ENCODE data around the gene MAP3K5.
"Not testable (repeated sequence)": the region's sequence is repeated elsewhere in the genome, so short reads cannot be mapped to it uniquely, and the experiment has no call there.

Gene MAP3K5, protein sequence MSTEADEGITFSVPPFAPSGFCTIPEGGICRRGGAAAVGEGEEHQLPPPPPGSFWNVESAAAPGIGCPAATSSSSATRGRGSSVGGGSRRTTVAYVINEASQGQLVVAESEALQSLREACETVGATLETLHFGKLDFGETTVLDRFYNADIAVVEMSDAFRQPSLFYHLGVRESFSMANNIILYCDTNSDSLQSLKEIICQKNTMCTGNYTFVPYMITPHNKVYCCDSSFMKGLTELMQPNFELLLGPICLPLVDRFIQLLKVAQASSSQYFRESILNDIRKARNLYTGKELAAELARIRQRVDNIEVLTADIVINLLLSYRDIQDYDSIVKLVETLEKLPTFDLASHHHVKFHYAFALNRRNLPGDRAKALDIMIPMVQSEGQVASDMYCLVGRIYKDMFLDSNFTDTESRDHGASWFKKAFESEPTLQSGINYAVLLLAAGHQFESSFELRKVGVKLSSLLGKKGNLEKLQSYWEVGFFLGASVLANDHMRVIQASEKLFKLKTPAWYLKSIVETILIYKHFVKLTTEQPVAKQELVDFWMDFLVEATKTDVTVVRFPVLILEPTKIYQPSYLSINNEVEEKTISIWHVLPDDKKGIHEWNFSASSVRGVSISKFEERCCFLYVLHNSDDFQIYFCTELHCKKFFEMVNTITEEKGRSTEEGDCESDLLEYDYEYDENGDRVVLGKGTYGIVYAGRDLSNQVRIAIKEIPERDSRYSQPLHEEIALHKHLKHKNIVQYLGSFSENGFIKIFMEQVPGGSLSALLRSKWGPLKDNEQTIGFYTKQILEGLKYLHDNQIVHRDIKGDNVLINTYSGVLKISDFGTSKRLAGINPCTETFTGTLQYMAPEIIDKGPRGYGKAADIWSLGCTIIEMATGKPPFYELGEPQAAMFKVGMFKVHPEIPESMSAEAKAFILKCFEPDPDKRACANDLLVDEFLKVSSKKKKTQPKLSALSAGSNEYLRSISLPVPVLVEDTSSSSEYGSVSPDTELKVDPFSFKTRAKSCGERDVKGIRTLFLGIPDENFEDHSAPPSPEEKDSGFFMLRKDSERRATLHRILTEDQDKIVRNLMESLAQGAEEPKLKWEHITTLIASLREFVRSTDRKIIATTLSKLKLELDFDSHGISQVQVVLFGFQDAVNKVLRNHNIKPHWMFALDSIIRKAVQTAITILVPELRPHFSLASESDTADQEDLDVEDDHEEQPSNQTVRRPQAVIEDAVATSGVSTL (N-terminal part only)

GRCh38 chr6:136792410-136793262 is at the start of gene MAP3K5:
Gene MAP3K5 (minus strand): TSS chr6:136792477. CDS start chr6:136792157, 320 bp downstream.
- DNase-seq (ENCODE audit: low read depth), result peak; percentile 92

DNA sequence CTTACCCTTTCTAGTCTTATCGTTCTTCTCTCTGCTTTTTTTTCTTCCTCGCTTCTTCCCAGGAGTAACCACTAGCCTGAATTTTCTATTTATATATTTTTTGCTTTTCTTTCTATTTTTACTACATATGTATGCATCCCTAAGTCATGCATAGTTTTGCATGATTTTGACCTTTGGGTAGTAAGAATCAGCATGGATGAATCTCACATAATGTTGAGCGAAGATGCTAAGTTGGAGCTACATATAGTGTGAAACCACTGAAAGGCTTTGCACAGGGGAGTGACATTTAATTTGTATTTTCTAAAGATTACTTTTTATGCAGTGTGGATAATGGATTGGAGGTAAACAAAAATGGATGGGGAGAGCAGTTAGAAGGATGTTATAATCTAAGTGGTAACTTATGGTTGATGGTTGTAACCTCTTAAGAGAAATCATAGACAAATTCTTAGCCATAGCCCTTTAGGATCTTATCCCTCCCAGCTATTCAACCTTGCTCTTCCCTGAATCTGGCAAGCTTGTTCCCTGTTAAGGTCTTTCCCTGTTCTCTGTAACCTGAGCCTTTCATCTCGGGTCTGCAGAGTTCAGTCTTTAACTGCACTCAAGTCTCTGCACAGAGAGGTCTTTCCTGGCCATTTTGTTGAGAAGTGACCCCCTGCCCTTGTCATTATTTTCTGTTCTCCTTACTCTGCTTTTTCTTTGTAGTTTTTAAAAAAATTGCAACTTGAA is 48.2 kb upstream of the MAP3K5 start:
- DNase-seq (ENCODE audit: low read depth), result no peak

- no peak for DNase-seq (ENCODE audit: low read depth)
These were observed 39.7 kb upstream of the MAP3K5 start for GRCh38 chr6:136831873-136832562.

- no peak for DNase-seq (ENCODE audit: low read depth)
These were observed 33.9 kb upstream of the MAP3K5 start for GRCh38 chr6:136826216-136826615.

GRCh38 chr6:136823128-136823660 is 30.9 kb upstream of the MAP3K5 start:
- no peak for DNase-seq (ENCODE audit: low read depth)

DNA sequence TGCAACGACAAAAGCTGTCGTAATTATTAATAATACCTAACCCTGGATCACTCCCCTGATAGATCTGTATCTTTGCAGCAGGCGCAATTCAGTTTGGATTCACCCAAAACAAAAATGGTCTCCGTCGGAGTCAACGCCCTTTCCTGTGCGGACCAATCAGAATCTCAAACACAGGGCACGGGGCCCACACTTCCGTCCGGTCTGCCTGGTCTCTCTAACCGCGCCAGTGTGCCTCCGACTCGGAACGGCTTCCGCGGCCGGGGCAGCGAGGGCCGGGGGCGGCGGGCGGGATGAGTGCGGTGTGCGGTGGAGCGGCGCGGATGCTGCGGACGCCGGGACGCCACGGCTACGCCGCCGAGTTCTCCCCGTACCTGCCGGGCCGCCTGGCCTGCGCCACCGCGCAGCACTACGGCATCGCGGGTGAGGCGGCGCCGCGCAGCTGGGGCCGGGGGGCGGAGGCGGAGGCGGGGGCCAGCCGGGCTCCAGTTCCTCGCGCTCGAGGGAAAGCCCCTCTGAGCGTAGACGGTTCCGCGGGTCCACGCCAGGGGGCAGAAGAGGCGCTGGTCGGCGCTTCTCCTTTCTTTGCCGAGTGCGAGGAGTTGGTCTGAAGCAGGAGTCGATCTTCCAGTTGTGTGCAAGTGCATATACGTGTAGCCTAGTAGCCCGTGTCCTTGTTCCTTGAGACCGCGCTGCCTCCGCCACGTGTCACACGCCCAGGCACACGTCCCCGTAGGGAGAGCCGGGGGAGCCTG is 30.3 kb upstream of the MAP3K5 start, which contains the start of gene PEX7:
TSS of gene PEX7 (plus strand) at position 217 of the 752 bp plus-strand sequence. CDS start at position 291, 74 bp downstream.
- DNase-seq (ENCODE audit: low read depth), result peak; percentile 94

DNA sequence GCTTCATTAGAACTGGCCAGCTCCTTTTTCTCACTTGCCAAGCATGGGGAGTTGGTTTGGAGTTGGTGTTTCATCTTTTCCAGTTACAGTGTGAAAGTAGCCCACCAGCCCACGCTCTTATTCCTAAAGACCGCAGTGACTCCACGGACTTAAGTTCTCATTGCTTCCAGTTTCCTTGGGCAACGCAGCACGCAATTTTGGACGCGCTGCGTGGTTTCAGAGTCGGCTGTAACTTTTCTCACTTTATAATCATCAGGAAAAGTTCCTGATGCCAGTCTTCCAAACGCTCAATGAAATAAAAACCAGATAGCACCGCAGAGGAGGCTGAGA is 29.7 kb upstream of the MAP3K5 start:
- DNase-seq (ENCODE audit: low read depth), result peak; percentile 57

- no peak for DNase-seq (ENCODE audit: low read depth)
These were observed 28.3 kb upstream of the MAP3K5 start for GRCh38 chr6:136820561-136820960.

DNA sequence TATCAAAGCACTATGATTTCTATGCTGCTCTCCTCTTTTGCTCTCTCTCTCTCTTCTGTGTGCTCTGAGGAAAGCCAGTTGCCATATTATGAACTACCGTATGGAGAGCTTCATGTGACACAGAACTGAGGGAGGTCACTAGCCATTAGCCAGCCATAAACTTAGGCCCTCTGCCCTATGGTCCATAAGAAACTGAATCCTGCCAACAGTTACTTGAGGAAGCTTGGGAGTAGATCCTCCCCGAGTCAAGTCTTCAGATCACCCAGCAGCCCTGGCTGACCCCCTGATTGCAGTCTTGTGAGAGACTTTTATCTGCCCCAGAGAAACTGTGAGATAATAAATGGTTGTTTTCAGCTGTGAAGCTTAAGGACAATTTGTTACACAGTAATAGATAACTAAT is 24.4 kb upstream of the MAP3K5 start:
- DNase-seq (ENCODE audit: low read depth), result no peak

DNA sequence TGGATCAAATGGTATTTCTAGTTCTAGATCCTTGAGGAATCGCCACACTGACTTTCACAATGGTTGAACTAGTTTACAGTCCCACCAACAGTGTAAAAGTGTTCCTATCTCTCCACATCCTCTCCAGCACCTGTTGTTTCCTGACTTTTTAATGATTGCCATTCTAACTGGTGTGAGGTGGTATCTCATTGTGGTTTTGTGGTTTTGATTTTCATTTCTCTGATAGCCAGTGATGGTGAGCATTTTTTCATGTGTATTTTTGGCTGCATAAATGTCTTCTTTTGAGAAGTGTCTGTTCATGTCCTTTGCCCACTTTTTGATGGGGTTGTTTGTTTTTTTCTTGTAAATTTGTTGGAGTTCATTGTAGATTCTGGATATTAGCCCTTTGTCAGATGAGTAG is 23.3 kb upstream of the MAP3K5 start:
- DNase-seq (ENCODE audit: low read depth), result not testable (repeated sequence)

DNA sequence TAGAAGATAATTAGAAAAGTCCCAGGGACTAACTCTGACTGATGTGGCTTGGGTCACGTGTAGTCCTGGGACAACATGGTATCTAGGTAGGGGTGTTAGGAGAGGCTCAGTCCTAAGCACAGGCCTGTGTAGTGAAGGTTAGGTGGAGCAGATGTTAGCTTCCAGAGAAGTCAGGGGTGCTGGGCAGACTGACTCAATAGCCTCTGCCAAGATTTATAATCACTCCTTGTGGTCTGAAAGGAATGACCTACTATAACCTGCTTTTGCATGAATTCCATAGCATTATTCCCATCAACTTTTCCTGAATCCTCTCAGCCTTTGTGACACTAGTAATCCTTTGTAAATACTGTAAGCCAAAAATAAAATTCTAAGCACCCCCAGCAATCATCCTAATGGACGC is 19.9 kb upstream of the MAP3K5 start:
- DNase-seq (ENCODE audit: low read depth), result no peak

- DNase-seq (ENCODE audit: low read depth), result no peak
These were observed 19.0 kb upstream of the MAP3K5 start for GRCh38 chr6:136811272-136811671.

GRCh38 chr6:136809091-136809860 is 17.0 kb upstream of the MAP3K5 start:
- no peak for DNase-seq (ENCODE audit: low read depth)

- no peak for DNase-seq (ENCODE audit: low read depth)
These were observed 11.3 kb upstream of the MAP3K5 start for GRCh38 chr6:136803608-136804007.

GRCh38 chr6:136801581-136801980 is 9.3 kb upstream of the MAP3K5 start:
- no peak for DNase-seq (ENCODE audit: low read depth)

DNA sequence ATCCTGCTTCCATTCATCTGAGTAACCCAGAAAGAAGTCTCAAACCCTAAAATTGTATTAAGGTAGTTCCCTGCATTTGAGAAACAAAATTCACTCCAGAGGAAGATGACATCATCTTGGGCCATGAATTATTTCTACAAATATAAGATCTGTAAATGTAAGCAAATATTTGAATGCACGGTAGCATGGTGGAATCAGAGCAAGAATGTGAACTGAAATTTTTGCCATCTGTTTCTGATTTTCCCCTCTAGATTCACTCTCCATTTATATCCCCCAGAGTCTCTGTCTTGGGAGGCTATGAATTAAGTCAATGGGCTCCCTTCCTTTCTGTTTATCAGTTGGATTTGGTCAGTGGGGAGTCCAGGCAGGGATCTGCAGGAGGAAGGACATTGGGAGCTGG is 5.8 kb upstream of the MAP3K5 start:
- DNase-seq (ENCODE audit: low read depth), result no peak

GRCh38 chr6:136795996-136796395 is 3.7 kb upstream of the MAP3K5 start:
- no peak for DNase-seq (ENCODE audit: low read depth)

DNA sequence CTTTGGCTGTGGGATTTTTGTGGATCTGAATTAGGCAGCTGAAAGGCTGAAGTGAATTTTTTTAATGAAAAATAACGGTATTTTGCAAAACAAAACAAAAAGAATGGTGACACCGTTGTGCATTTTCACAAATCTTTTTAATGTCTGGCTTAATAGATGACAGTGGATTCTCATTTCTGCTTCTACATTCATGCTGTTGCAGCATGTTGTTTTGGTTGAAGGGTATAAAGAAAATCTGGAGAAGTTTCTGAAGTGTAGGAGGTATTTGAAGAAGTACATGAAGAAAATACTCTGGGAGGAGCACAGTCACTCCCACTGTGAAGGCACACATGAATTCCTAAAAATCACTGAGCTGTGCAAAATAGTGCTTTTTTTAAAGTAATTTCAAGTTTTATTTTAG is 3.1 kb upstream of the MAP3K5 start:
- no peak for DNase-seq (ENCODE audit: low read depth)
